ENCODE results near the gene LIPG. TPM values are rescaled to one million over a fixed set of nuclear protein-coding genes. Genes with fewer than 3 reads are reported as not detected.

The LIPG gene
- total and polyA plus RNA-seq, 2 of the 13 experiments (the other 11 are each of a cell fraction or from before 2014, with no cell fraction given) = 0.96 to 10.8 TPM

DNA sequence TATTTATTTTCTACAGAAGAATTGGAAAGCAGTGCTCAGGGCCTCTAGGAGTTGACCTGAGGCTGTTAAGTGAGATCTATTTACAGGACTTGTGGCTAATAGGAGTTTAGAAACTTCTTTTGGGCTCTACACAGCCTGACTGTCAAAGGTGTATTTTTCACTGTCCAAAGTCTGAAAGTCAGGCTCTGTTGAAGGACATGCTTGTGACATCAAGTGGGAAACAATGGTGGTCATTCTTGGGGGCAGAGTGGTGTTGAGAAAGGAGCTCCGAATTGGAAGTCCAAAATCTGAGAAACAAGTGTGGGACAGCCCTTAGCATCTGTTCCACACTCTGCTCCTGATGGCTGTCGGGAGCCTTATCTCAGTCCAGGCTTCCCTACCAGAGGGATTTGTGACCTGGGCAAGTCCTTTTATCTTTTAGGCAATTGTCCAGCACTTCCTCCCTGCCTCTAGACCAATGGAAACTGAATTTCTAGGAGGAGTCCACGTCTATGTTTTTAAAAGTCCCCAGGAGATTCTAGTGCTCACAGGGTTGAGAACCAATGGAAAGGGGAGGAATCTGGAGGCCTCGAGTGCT, 76.4 kb downstream of the LIPG start (continued):
- TF ChIP-seq MEIS1 (CRISPR knock-in tag; IDR thresholded peaks at IDR 0.05; ENCODE audit: borderline replicate concordance) = no peak
- TF ChIP-seq ZKSCAN1 (IDR thresholded peaks at IDR 0.05; ENCODE audit: low read length) = no peak
- no peak for TF ChIP-seq NFIB (CRISPR knock-in tag; IDR thresholded peaks at IDR 0.05; ENCODE audit: borderline replicate concordance)
- TF ChIP-seq SRSF9 (IDR thresholded peaks at IDR 0.05; ENCODE audit: borderline replicate concordance, insufficient read depth, low read depth, low read length, poor library complexity, severe bottlenecking) = no peak
- peak; percentile 82; the same call in 1 of the 2 replicates for TF ChIP-seq HNF4G (IDR thresholded peaks at IDR 0.05; ENCODE audit: borderline replicate concordance, low read depth, low read length)
- TF ChIP-seq HNF4G (CRISPR knock-in tag; IDR thresholded peaks at IDR 0.05; ENCODE audit: borderline replicate concordance, low read depth) = no peak
- no peak for TF ChIP-seq ZNF468 (CRISPR knock-in tag; IDR thresholded peaks at IDR 0.05)
- TF ChIP-seq RBM39 (IDR thresholded peaks at IDR 0.05; ENCODE audit: low read depth, low read length, poor library complexity, severe bottlenecking) = no peak
- TF ChIP-seq RNF219 (CRISPR knock-in tag; IDR thresholded peaks at IDR 0.05) = no peak
- no peak for TF ChIP-seq ZBTB26 (CRISPR knock-in tag; IDR thresholded peaks at IDR 0.05; ENCODE audit: borderline replicate concordance)
- TF ChIP-seq, protein P1, sequence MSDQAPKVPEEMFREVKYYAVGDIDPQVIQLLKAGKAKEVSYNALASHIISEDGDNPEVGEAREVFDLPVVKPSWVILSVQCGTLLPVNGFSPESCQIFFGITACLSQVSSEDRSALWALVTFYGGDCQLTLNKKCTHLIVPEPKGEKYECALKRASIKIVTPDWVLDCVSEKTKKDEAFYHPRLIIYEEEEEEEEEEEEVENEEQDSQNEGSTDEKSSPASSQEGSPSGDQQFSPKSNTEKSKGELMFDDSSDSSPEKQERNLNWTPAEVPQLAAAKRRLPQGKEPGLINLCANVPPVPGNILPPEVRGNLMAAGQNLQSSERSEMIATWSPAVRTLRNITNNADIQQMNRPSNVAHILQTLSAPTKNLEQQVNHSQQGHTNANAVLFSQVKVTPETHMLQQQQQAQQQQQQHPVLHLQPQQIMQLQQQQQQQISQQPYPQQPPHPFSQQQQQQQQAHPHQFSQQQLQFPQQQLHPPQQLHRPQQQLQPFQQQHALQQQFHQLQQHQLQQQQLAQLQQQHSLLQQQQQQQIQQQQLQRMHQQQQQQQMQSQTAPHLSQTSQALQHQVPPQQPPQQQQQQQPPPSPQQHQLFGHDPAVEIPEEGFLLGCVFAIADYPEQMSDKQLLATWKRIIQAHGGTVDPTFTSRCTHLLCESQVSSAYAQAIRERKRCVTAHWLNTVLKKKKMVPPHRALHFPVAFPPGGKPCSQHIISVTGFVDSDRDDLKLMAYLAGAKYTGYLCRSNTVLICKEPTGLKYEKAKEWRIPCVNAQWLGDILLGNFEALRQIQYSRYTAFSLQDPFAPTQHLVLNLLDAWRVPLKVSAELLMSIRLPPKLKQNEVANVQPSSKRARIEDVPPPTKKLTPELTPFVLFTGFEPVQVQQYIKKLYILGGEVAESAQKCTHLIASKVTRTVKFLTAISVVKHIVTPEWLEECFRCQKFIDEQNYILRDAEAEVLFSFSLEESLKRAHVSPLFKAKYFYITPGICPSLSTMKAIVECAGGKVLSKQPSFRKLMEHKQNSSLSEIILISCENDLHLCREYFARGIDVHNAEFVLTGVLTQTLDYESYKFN (CRISPR knock-in tag; conservative IDR thresholded peaks at IDR 0.05) = peak; percentile 58
